Activated CD4-positive, alpha-beta T cell treated with anti-CD3 and anti-CD28 coated beads, Interleukin-2, amount 50 U/mL, for 24 hours (primary cell): ENCODE measurements around the gene CLEC10A.
"Not testable (repeated sequence)": the region's sequence is repeated elsewhere in the genome, so short reads cannot be mapped to it uniquely, and the experiment has no call there.

Experiments
- DNase-seq, 2 donors: peaks; one replicate each; pipeline ENCODE4 v3.0.0-alpha.2; 2020; ENCODE audit warnings: low read depth in 1 of 2, low spot score in 1 of 2

CLEC10A gene

GRCh38 chr17:7079581-7080455, at the start of gene CLEC10A:
TSS of gene CLEC10A (minus strand) at chr17:7080251. CDS start at chr17:7078812, 1,439 bp downstream.
- DNase-seq, result no peak

GRCh38 chr17:7129311-7129710, 49.3 kb upstream of the CLEC10A start:
- no peak for DNase-seq

- no peak for DNase-seq
These were observed 48.1 kb upstream of the CLEC10A start for GRCh38 chr17:7128160-7128559.

- not testable (repeated sequence) for DNase-seq
These were observed 47.5 kb upstream of the CLEC10A start for GRCh38 chr17:7127501-7127900.

- not testable (repeated sequence) for DNase-seq
These were observed 46.3 kb upstream of the CLEC10A start for GRCh38 chr17:7126386-7126785.

GRCh38 chr17:7124923-7125322, 44.9 kb upstream of the CLEC10A start:
- DNase-seq, result no peak

- DNase-seq, result no peak
These were observed 43.8 kb upstream of the CLEC10A start for GRCh38 chr17:7123844-7124243.

GRCh38 chr17:7122381-7122780, 42.3 kb upstream of the CLEC10A start:
- no peak for DNase-seq

- not testable (repeated sequence) for DNase-seq
These were observed 40.6 kb upstream of the CLEC10A start for GRCh38 chr17:7120635-7121034.

GRCh38 chr17:7120123-7120522, 40.1 kb upstream of the CLEC10A start:
- DNase-seq, result no peak

- DNase-seq, result no peak
These were observed 39.3 kb upstream of the CLEC10A start for GRCh38 chr17:7119314-7119713.

- no peak for DNase-seq
These were observed 35.0 kb upstream of the CLEC10A start for GRCh38 chr17:7114875-7115614.

GRCh38 chr17:7114241-7114874, 34.3 kb upstream of the CLEC10A start, which contains the start of gene ASGR2:
TSS of gene ASGR2 (minus strand) at chr17:7114822. CDS start at chr17:7114240, 582 bp downstream.
- no peak for DNase-seq

GRCh38 chr17:7113273-7114071, 33.4 kb upstream of the CLEC10A start:
- DNase-seq, result no peak

GRCh38 chr17:7112510-7113108, 32.6 kb upstream of the CLEC10A start:
- no peak for DNase-seq

GRCh38 chr17:7111784-7112509, 31.9 kb upstream of the CLEC10A start:
- no peak for DNase-seq

GRCh38 chr17:7110617-7111306, 30.7 kb upstream of the CLEC10A start:
- DNase-seq, result no peak

- no peak for DNase-seq
These were observed 29.6 kb upstream of the CLEC10A start for GRCh38 chr17:7109461-7110322.
